ENCODE results near the gene CCSER1.

GRCh38 chr4:90977726-90978125 is 850.5 kb downstream of the CCSER1 start:
- TF ChIP-seq CTCF (IDR thresholded peaks at IDR 0.05) = no peak
- TF ChIP-seq POLR2A (IDR thresholded peaks at IDR 0.05) = no peak
- no peak for TF ChIP-seq EP300 (IDR thresholded peaks at IDR 0.05)
